KMS-11 (cell line): ENCODE data around the gene IRF4.

ENCODE experiments used
- H2AFZ ChIP-seq: fragments of 200-600 bp; sonication (generic); 2 replicates; pipeline ENCODE4 v1.6.1; 2016; ENCODE audit warnings: antibody characterized with exemption, mixed run types, low read depth
- H3K27ac ChIP-seq: fragments of 200-600 bp; sonication (generic); 2 replicates; pipeline ENCODE4 v1.6.1; 2016; ENCODE audit warnings: mild to moderate bottlenecking, mixed run types
- H3K27me3 ChIP-seq: fragments of 200-600 bp; sonication (generic); 2 replicates; pipeline ENCODE4 v1.6.1; 2017; ENCODE audit warnings: mild to moderate bottlenecking, low read depth, mixed run types, moderate library complexity; ENCODE audit not compliant: insufficient read depth
- H3K36me3 ChIP-seq: fragments of 200-600 bp; sonication (generic); 2 replicates; pipeline ENCODE4 v1.6.1; 2017; ENCODE audit warnings: mild to moderate bottlenecking, mixed run types; ENCODE audit not compliant: insufficient read depth
- H3K4me1 ChIP-seq: fragments of 200-600 bp; sonication (generic); 2 replicates; pipeline ENCODE4 v1.6.1; 2016; ENCODE audit warnings: mild to moderate bottlenecking, low read depth, mixed run types; ENCODE audit not compliant: poor library complexity, severe bottlenecking
- H3K4me2 ChIP-seq: fragments of 200-600 bp; sonication (generic); 2 replicates; pipeline ENCODE4 v1.7.0; 2016; ENCODE audit warnings: mild to moderate bottlenecking, mixed run types
- H3K4me3 ChIP-seq: fragments of 200-600 bp; sonication (generic); IDR thresholded peaks from 2 replicates; pipeline ENCODE4 v1.6.1; 2017; ENCODE audit warnings: low read depth, low read length, mixed read lengths; ENCODE audit not compliant: insufficient read depth
- H3K79me2 ChIP-seq: fragments of 200-600 bp; sonication (generic); 2 replicates; pipeline ENCODE4 v1.6.1; 2016; ENCODE audit warnings: low read depth, mixed run types; ENCODE audit not compliant: insufficient read depth
- H3K9ac ChIP-seq: fragments of 200-600 bp; sonication (generic); 2 replicates; pipeline ENCODE4 v1.6.1; 2016; ENCODE audit warnings: mild to moderate bottlenecking, mixed run types
- H4K20me1 ChIP-seq: fragments of 200-600 bp; sonication (generic); 2 replicates; pipeline ENCODE4 v1.6.1; 2016; ENCODE audit warnings: mild to moderate bottlenecking, mixed run types; ENCODE audit not compliant: insufficient read depth
- CTCF ChIP-seq: fragments of 200-600 bp; sonication (generic); conservative IDR thresholded peaks from 2 replicates; pipeline ENCODE4 v1.6.1; 2017; ENCODE audit warnings: low read depth, mild to moderate bottlenecking, antibody characterized with exemption, low read length, moderate library complexity, mixed read lengths

The IRF4 gene

GRCh38 chr6:389622-390021 lies 1.9 kb upstream of the IRF4 start:
- no peaks in the 10 kb centered on the region for H3K27me3 ChIP-seq
- peaks cover 22% of the 10 kb centered on the region for H4K20me1 ChIP-seq
- peaks cover 17% of the 10 kb centered on the region for H3K36me3 ChIP-seq
- peak overlapping the region; percentile 55 for H3K9ac ChIP-seq
- peaks cover 36% of the 10 kb centered on the region for H3K4me1 ChIP-seq
- no peak overlapping the region for H3K4me3 ChIP-seq
- peaks cover 40% of the 10 kb centered on the region for H3K79me2 ChIP-seq
- H3K27ac ChIP-seq: peak overlapping the region; percentile 78
- TF ChIP-seq CTCF: no peak
- peak overlapping the region; percentile 79 for H3K4me2 ChIP-seq
- H2AFZ ChIP-seq: peak overlapping the region; percentile 33

GRCh38 chr6:390914-391558 lies 516 bp upstream of the IRF4 start:
- Histone ChIP-seq H4K20me1 (peaks cover 36% of the 10 kb centered on the region), H3K27ac (peak overlapping the region; percentile 78), H2AFZ (peak overlapping the region; percentile 63), H3K79me2 (peaks cover 55% of the 10 kb centered on the region), H3K4me1 (peaks cover 50% of the 10 kb centered on the region), H3K9ac (peak overlapping the region; percentile 55; the same call in 1 of the 2 replicates), H3K27me3 (no peaks in the 10 kb centered on the region), H3K4me2 (peak overlapping the region; percentile 79), H3K4me3 (no peak overlapping the region), H3K36me3 (peaks cover 32% of the 10 kb centered on the region)
- TF ChIP-seq CTCF: 0 out of 2 replicates have a peak, but pooled peaks have one; percentile 17

DNA sequence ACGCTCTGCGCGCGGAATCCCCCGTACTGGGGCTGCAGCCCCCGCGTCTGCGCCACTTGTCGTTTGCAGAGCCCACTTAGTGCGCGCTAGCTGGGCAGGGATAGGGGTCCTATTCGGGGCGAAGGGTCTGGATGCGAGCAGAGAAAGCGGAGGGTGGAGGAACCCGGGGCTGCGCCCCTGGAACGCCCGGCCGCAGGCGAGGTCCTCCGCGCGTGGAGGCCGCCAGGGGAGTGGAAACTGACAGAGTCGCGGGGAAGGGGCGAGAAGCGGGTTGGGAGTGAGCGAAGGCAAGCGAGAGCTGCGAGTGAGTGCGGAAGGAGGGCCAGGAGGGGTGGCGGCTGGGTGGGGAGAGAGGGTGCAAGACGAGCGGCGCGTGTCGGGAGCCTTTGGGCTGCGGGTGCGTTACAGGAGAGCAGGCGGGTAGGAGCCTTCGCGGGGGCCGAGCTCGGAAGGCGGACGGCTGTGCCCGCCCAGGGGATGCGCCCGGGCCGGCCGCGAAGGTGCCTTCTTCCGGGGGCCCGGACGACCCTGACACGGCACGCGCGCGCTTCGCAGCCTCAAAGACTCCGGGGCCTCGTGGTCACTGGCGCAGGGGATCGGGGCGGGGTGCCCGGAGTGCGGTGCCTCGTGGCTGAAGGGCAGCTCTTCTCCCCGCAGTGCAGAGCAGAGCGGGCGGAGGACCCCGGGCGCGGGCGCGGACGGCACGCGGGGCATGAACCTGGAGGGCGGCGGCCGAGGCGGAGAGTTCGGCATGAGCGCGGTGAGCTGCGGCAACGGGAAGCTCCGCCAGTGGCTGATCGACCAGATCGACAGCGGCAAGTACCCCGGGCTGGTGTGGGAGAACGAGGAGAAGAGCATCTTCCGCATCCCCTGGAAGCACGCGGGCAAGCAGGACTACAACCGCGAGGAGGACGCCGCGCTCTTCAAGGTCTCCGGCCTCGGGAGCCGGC lies 1.2 kb downstream of the IRF4 start:
- H4K20me1 ChIP-seq: peaks cover 50% of the 10 kb centered on the region
- no peak for TF ChIP-seq CTCF
- H3K79me2 ChIP-seq: peaks cover 71% of the 10 kb centered on the region
- peak overlapping the region; percentile 98 for H3K9ac ChIP-seq
- no peak overlapping the region for H3K4me3 ChIP-seq
- no peaks in the 10 kb centered on the region for H3K27me3 ChIP-seq
- peaks cover 35% of the 10 kb centered on the region for H3K36me3 ChIP-seq
- H3K4me2 ChIP-seq: peak overlapping the region; percentile 32; the same call in 1 of the 2 replicates
- H2AFZ ChIP-seq: no peak overlapping the region
- H3K27ac ChIP-seq: peak overlapping the region; percentile 88
- peaks cover 61% of the 10 kb centered on the region for H3K4me1 ChIP-seq

- H3K9ac ChIP-seq: peak overlapping the region; percentile 98
- peak overlapping the region; percentile 88 for H3K27ac ChIP-seq
- H3K4me2 ChIP-seq: peak overlapping the region; percentile 98
- peaks cover 55% of the 10 kb centered on the region for H4K20me1 ChIP-seq
- no peak for TF ChIP-seq CTCF
- H2AFZ ChIP-seq: no peak overlapping the region
- peaks cover 43% of the 10 kb centered on the region for H3K36me3 ChIP-seq
- peaks cover 61% of the 10 kb centered on the region for H3K4me1 ChIP-seq
- no peaks in the 10 kb centered on the region for H3K27me3 ChIP-seq
- no peak overlapping the region for H3K4me3 ChIP-seq
- H3K79me2 ChIP-seq: peaks cover 80% of the 10 kb centered on the region
These were observed 2.1 kb downstream of the IRF4 start for GRCh38 chr6:393391-394221.
